SHP77 (cell line): Measurements from ENCODE around the gene THRB.

Source experiments
- DNase-seq, 2 experiments: peaks; one replicate each; lab custom pipeline; 2025; lab: John Stamatoyannopoulos, UW

Gene THRB

DNA sequence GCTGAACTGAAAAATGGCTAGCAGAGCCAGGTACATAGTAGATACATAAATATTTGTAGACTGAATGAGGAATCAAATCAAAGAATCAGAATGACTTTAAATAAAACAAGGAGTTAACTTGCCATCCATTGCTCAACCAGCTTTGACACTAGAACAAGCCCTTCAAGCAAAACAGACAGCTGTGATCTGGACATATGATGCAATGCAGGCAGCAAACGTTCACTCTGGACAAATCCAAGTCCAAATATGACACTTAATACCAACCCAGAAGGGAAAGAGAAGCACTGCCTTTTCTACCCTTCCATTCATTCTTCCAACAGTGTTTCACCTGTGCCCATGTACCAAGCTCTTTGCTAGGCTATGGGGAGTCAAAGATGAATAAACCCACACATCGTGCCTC lies 4.5 kb downstream of the THRB start:
- DNase-seq = no peak

DNA sequence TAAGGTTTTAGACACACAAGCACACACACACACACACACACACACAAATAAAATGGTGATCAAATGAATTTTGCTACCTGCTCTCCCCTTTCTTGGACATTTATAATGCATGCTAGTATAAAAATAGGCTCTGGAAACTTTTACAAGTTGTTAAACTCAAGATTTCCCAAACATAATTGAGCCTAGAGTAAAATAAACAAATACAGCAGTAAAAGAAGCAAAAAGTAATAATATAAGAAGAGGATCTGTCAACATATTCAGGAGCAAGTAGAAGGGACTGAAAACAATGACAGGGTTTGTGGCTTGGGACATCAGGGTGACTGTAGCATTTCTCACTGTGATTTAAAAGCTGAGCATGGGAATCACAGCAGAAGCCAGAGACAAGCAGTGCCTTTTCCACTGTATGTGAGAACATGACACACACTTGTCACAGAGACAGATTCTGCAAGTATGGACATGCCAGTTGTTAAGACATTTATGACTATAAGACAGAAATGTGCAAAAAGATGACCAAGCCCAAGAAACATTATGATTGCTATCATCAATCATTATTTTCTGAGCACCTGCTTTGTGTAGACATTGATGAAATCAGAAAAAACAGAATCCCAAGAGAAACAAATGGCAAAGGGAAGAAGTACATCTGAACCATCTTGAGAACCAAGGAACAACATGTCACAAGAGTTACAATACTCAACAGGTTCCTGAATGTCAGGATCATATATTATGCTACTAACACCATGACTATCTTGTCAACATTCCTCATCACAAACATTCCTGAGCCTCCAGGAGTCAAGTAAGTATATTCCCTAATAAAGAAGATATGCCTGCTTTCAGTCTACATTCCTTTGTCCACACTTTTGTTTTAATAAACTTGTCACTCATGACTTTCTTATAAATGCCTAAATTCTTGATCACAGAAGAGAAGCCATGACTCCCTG lies 7.1 kb downstream of the THRB start:
- DNase-seq = no peak

DNA sequence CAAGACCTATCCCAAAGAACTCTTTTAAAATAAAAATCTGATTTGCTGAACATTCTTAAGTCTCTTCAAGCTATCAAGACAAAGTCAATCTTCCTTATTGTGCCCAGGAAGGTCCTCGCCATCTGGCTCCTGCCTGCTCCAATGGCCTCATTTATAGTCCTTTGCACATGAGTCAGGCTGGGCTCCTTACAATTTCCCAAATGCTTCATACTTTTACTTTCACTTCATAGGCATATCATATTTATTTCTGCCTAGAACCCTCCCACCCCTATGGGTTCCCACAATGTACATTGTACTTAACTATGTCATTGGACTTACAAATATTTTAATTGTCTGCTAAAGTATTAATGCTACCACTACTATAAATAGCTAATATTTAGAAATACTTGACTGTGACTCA lies 9.1 kb downstream of the THRB start:
- DNase-seq = no peak

DNA sequence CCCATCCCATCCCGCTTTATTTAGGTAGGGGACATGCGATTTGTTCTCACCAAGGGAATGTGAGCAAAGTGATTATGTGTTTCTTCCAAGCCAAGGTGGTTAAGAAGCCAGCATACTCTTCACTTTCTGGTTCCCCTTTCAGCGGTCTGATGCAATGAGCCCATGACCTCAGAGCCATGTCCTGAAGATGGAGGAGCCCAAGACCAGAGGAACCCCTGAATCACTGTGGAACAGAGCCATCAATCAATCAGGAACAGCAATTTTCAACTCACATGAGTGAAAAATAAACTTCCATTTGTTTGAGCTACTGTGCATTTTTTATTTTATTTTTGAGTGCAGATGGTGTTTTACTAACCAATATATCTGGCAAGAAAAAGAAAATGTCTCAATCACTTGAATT lies 10.8 kb downstream of the THRB start:
- no peak for DNase-seq

DNA sequence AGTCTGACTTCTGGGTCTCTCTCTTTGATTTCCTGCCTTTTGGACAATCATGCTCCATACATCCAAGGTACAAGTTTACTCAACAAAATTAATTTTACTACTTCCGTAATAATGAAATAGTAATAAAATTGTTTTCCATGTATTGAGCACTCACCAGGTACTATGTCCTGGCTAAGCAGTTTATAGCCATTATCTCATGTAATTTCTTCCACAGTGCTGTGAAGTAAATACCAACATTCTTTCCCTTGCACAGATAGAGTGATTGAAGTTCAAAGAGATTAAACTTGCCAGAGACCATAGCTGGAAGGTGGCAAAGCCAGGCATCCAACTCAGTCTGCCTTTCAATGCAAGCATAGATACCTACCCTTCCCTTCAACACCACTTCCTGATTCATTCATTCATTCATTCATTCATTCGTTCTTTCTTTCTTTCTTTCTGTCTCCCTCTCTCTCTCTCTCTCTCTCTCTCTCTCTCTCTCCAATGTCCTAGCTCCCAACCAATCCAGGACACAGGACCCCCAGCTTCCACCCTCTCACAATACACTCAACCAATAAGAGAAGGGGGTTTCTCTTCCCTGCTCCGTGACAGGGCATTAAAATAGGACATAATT lies 12.4 kb downstream of the THRB start:
- DNase-seq = no peak

DNA sequence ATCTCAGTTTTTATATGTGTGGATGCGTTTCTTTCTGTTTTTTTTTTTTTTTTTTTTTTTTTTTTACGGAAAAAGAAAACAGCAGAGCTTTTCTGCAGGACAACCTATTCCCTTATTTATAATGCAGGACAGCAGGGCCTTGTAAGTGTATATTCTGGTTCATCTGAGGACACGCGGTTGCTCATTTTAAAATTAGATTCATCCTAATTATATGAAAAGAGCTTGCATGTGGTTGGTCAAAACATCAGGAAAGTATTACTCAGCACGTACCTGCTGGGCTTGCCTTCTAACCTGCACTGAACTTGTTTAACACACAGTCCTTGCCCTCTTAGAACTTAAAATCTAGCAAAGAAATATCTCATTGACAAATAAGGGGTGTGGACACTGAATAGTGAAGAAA lies 13.5 kb downstream of the THRB start:
- DNase-seq = no peak

DNA sequence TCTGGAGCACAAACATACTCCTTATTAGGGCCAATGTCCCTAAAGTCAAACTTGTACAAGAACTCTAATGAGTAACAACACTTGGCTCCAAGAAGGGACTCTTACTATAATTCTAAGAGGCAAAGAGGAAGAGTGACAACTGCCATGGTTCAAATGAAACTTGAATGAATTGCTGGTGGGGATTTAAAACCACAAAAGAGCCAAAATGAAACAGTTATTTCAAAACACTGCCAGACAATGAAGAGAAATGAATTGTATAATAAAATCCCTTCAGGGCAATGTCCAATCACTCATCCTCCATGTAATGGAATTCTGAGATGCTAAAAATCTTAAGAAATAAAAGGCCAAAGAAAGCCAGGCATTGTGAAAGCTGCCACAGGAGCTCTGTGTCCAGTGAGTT lies 14.2 kb downstream of the THRB start:
- no peak for DNase-seq

DNA sequence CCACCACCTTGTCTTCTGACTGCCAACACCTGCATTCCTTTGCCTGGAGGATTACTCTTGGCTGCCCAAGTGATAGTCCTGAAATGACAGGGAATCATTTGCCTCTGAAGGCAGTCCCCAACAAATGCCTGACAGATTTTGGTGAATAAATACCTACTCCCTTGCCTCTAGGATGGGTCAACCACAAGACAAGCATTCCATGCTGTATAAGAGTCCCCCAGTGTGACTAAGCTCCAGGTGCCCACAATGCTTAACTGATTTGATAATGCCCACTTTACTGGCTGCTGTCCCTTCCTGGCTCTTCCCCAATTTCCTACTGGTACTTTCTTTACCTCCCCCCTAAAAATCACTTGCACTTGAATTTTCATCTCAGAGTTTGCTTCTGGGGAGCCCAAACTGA lies 14.8 kb downstream of the THRB start:
- no peak for DNase-seq

DNA sequence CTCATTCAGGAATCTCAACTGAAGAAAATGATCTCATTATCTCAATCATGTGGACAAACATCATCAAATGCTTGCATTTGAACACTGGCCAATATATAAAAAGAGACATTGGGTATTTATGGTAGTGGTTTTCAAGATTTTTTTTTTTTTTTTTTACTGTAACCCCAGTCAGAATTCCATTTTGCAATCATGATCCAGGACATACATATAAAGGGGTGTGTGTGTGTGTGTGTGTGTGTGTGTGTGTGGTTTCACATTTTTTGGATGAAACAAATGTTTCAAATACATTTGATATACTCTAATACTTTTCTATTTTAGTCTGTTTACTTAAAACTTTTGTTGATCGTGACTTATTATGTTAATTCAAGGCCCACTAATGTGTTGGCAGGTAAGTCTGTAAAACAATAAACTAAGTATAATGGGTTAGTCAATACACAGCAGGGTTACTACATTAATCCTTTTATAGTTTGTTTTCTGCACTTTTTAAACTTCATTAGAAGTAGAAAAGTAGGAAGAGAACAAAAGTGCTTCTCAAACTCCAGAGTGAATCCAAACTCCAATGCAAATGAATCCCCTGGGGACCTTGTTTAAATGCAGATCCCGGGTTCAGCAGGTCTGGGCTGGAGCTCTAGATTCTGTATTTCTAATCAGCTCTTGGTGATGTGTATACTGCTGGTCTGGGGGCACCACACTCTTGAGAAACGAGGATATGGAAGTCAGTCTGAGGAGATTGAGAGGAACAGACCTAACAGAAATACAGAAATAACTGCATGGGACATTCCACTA lies 17.6 kb downstream of the THRB start:
- no peak for DNase-seq

DNA sequence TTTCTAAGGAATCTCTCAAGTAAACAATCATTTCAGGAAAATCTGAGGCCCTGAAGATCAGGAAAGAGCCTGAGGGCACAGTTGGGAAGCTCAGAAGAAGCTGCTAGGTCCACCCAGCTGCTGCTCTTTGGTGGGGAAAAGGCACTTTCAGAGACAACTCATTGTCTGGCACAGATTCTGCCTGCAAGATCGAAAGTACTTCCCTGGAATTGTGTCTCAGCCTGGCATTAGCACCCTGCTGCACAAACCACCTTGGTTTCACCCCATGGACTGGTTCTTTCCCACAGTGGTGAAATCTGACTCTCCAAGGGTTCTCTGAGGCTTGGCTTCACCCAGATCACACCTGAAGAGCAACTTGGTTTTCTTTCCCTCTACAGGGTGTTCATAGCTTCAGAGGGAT lies 18.7 kb downstream of the THRB start:
- DNase-seq = no peak

DNA sequence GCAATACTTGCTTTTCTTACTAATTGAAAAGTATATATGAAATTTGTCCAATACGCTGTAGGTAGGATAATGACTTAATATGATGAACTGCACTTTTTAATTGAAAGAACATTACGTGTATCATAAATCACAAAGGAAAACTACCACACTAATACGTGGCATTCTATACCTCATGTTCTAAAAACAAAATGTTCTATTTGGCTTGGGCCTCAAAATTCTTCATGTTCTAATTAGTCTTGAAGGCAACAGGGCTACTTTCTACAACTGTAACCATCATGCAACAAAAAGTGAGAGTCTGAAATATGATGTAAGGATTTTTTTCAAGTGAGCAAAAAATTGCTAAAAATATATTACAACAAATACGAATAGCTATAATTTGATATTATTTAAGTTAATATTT lies 19.8 kb downstream of the THRB start:
- DNase-seq = no peak

DNA sequence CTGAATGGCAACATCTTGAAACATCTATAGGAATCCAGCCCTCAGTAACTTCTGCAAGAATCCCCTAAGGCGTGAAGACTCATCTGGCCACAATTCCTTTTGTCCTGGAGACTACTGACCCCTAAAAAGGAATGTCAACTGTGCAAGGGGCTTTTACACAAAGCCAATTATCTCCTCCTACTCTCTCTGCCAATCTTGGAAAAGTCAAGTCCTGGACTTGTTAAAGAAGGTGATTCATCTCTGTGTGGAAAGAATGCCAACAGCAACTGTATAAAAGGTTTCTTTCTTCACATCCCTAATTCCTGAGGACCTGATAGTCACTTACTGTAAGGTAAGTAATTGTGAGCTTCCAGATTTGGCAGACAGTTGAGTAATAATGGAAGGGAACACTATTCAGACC lies 22.3 kb downstream of the THRB start:
- no peak for DNase-seq

DNA sequence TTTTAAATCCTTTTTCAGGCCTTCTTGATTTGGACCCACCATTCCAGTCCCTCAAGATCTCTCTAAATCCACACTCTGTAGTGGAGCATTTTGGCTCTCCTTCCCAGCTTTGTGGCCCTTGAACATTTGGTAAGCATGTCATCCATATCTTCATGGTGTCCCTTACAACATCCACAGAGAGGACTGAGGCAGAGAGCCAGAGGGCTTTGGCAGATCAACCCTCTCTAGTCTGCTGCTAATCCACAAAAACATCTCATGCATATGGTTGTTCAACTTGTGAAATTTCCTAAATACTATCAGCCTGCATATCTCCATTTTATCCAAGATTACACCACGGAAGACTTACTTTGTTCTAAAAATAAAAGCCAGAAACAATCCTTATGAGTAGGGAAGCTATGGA lies 23.2 kb downstream of the THRB start:
- DNase-seq = no peak

DNA sequence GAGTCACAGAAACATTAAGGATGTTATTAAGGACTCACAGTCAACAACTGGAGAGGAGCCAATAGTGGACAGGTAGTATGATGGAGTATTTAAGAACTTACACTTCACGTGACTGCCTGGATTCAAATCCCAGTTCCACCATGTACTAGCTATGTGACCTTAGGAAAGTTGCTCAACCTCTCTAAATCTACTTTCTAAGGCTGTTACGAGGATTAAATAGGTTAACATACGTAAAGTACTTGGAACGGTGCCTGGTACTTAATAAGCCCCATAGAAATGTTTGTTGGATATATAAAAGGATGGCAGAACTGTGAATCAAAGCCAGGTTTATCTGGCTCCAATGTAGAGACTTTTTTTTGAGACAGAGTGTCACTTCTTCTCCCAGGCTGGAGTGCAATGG lies 24.4 kb downstream of the THRB start:
- no peak for DNase-seq

DNA sequence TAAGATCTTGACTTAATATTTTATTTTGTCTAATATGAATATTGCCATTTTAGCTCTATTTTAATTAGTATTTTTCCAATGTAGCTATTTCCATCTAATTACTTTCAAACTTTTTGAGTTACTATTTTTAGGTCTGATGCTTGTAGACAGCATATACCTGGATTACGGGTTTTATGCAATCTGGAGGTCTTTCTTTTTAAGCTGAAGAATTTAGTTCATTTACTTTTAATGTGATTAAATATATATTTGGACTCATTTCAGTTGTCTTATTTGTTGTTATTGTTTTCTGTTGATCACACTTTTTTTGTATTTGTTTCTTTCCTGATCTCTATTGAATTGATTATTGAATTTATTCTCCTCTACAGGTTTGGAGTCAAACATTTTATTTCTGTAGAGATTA lies 30.3 kb downstream of the THRB start:
- no peak for DNase-seq

DNA sequence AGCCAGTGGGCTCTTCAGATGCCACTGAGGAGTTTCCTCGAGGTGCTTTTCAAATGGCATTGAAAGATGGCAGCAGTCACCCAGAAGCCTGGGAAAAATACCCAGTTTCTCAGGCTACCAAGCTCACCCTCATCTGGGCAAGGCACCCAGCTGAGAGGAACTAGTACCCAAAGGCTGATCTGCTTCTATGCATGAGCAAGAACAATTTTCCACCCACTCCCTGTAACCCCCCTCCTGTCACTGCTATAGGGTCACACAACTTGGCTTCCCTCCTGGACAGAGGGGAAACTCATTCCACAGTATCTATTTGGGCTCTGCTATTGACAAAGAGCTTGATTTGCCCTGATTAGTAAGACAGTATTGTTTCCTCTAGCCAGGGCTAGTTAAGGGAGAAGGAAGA lies 31.9 kb downstream of the THRB start:
- DNase-seq = no peak

DNA sequence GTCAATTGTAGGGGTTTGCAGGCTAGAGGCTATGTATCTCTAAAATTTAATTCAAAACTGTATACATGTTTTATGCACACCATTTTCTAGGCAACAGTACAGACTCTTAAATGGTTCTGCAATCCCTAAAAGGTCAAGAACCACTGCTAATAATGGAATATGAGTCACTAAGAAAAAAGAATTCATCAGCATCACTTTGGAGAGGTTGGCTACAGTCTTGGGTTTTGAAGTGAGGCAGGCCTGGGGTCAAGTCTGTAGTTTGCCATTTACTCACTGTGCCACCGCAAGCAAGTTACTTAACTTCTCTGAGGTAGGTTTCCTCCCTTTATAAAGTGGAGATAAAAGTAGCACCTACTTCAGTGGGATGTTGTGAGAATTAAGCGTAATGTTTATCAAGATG lies 33.7 kb downstream of the THRB start:
- no peak for DNase-seq

DNA sequence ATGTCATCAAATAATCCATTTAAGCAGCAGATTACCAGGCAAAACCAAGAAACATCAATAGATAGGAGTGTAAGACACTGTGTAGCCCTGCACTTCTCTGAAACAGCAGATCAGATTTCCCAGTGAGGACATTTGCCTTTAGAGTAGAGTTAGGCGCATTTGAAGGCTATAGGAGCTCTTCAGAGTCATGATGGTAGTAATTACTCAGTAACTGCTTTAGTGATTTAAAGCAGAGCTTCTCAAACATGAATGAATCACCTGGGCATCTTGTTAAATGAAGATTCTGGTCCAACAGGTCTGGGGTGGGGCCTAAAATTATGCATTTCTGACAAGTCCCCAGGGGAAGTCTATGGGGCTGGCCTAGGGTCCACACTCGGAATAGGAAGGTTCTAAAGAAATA lies 36.9 kb downstream of the THRB start:
- no peak for DNase-seq

DNA sequence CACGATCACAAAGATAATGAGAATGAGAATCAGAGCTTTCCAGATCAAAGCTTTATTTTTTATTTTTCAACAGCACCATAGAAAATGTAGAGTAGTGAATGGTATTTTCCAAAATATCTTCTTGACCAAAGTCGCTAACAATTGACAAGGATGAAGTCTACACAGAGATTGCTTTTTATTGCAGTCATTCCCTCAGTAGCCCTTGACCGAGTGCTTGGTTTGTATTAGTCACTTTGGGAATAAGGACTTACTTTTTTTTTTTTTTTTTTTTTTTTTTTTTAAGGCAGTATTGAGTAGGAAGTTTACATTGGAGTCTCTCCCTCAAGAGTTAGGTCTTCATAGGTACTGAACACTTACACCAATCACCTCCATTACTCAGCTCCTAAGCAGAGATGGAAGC lies 39.8 kb downstream of the THRB start:
- no peak for DNase-seq

DNA sequence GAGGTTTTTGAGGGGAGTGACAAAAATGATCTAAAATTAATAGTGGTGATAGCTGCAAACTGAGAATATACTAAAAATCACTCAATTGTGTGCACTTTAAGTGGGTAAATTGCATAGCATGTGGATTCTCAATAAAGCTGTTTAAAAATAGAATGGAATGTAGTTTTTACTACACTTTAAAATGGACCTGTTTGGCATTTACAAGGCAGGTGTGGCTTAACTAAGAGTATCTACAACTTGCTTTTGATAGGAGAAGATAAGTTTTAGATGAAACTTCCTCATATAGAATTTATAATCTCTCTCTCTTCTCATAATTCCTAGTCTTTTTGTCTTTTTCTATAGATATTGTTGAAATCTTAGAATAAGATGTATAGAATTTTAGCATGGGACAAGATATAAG lies 40.3 kb downstream of the THRB start:
- no peak for DNase-seq

DNA sequence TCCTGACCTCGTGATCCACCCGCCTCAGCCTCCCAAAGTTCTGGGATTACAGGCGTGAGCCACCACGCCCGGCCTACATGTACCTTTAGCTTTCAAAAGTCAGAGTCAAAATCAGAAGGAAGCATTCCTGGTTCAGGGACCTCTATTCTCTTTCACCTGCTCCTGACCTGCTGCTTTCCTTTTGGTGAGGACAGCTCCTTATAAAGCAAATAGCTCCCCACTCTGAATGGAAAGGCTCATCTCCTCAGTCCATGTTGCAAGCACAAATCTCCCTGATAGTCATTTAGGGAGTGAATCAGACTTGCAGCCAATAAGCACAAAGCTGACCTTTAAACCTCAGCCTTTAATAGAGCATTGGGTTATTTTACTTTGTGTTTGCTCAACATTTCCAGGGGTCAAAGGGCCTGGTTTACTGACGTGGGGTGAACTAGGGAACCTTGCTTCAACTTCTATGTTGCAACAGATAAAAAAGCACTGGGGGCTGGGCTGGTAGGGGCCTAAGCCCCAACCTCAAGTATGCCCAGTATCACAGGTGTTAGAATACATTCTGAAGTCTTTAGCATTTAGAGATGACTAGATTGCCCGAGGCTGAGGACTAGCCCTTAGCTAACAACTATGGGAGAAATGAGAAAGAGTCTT lies 43.1 kb downstream of the THRB start:
- DNase-seq = no peak

DNA sequence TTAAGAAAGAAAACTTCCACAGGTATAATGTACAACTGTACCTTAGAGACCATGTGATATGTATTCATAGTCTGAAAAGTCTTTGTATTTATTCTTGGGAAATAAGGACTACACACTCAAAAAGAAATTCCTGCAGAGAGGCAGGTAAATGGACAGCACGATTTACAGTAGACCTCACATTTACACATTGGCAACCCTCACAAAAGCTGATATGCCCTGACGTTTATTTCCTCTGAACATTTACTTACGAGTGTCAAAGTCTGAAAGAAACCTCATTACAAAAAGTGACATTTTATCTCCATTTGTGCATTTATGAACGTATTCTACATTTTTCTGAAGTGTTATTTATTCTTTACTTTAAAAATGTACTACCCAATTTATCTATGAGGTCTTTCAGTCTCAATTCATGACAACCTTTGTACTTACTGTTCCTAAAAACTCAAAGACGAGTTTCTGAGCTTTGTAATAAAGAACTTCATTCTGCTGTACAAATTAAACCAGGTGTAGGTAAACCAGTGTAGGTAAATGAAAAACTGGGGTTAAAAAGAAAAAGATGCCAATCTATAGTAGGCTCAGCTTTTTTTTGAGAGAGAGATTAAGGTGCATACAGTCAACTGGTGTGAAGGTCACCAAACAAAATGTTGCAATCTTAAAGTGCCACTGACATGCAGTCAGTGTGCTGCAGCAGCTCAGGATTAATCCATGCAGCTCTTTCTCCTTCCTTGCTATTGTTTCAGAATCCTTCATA lies 44.3 kb downstream of the THRB start:
- DNase-seq = no peak
